ENCODE results near the gene ATXN7. TPM values are rescaled to one million over a fixed set of nuclear protein-coding genes. Genes with fewer than 3 reads are reported as not detected.

The ATXN7 gene
- total and polyA plus RNA-seq, 2 donors (not counting 1 experiment from before 2014, with no cell fraction given): 6.3 to 11.1 TPM

- no peaks in the 10 kb centered on the region for H3K27me3 ChIP-seq (ENCODE audit: control insufficient read depth, insufficient read depth, low read length)
- H3K27ac ChIP-seq (ENCODE audit: insufficient read depth, low read length): no peak overlapping the region
- no peak for TF ChIP-seq CTCF (conservative IDR thresholded peaks at IDR 0.05 in 1 of 2, IDR thresholded peaks at IDR 0.05 in 1 of 2; ENCODE audit: low read depth in 1 of 2, low read length in 2 of 2)
- no peak for TF ChIP-seq EZH2 (IDR thresholded peaks at IDR 0.05; ENCODE audit: low read length, missing control alignments)
- no peak for DNase-seq (ENCODE audit: low read depth in 2 of 2)
- H3K4me3 ChIP-seq (replicated peaks in 1 of 4; ENCODE audit: control extremely low read depth in 1 of 4, insufficient read depth in 1 of 4, low read depth in 3 of 4, low read length in 4 of 4): no peak overlapping the region
- no peaks in the 10 kb centered on the region for H3K9me3 ChIP-seq (ENCODE audit: control insufficient read depth, insufficient read depth, low read depth, low read length)
- no peak overlapping the region for H3K4me2 ChIP-seq (ENCODE audit: extremely low read depth, insufficient read depth, low read length)
- no peak overlapping the region for H3K9ac ChIP-seq (ENCODE audit: insufficient read depth, low read length)
- no peak overlapping the region for H2AFZ ChIP-seq (ENCODE audit: low read length)
- H3K79me2 ChIP-seq (ENCODE audit: control insufficient read depth, insufficient read depth, low read length): no peaks in the 10 kb centered on the region
- no peaks in the 10 kb centered on the region for H3K36me3 ChIP-seq (ENCODE audit: control insufficient read depth, insufficient read depth, low read length)
- H4K20me1 ChIP-seq (ENCODE audit: control insufficient read depth, extremely low read depth, insufficient read depth, low read length): no peaks in the 10 kb centered on the region
- H3K4me1 ChIP-seq (ENCODE audit: control insufficient read depth, extremely low read depth, insufficient read depth, low read length): no peaks in the 10 kb centered on the region
Measured at GRCh38 chr3:64038253-64038767, 174.6 kb downstream of the ATXN7 start.

- no peaks in the 10 kb centered on the region for H3K79me2 ChIP-seq (ENCODE audit: control insufficient read depth, insufficient read depth, low read length)
- H4K20me1 ChIP-seq (ENCODE audit: control insufficient read depth, extremely low read depth, insufficient read depth, low read length): no peaks in the 10 kb centered on the region
- no peak overlapping the region for H3K4me3 ChIP-seq (replicated peaks in 1 of 4; ENCODE audit: control extremely low read depth in 1 of 4, insufficient read depth in 1 of 4, low read depth in 3 of 4, low read length in 4 of 4)
- no peak overlapping the region for H3K27ac ChIP-seq (ENCODE audit: insufficient read depth, low read length)
- H3K9me3 ChIP-seq (ENCODE audit: control insufficient read depth, insufficient read depth, low read depth, low read length): no peaks in the 10 kb centered on the region
- H3K9ac ChIP-seq (ENCODE audit: insufficient read depth, low read length): no peak overlapping the region
- no peak for DNase-seq (ENCODE audit: low read depth in 2 of 2)
- no peaks in the 10 kb centered on the region for H3K4me1 ChIP-seq (ENCODE audit: control insufficient read depth, extremely low read depth, insufficient read depth, low read length)
- no peaks in the 10 kb centered on the region for H3K36me3 ChIP-seq (ENCODE audit: control insufficient read depth, insufficient read depth, low read length)
- H2AFZ ChIP-seq (ENCODE audit: low read length): no peak overlapping the region
- H3K4me2 ChIP-seq (ENCODE audit: extremely low read depth, insufficient read depth, low read length): no peak overlapping the region
- no peak for TF ChIP-seq CTCF (conservative IDR thresholded peaks at IDR 0.05 in 1 of 2, IDR thresholded peaks at IDR 0.05 in 1 of 2; ENCODE audit: low read depth in 1 of 2, low read length in 2 of 2)
- TF ChIP-seq EZH2 (IDR thresholded peaks at IDR 0.05; ENCODE audit: low read length, missing control alignments): no peak
- H3K27me3 ChIP-seq (ENCODE audit: control insufficient read depth, insufficient read depth, low read length): no peaks in the 10 kb centered on the region
Measured at GRCh38 chr3:64039332-64039731, 175.7 kb downstream of the ATXN7 start.

GRCh38 chr3:64039981-64040733 lies 176.5 kb downstream of the ATXN7 start:
- no peak overlapping the region for H3K9ac ChIP-seq (ENCODE audit: insufficient read depth, low read length)
- H3K27ac ChIP-seq (ENCODE audit: insufficient read depth, low read length): no peak overlapping the region
- H3K9me3 ChIP-seq (ENCODE audit: control insufficient read depth, insufficient read depth, low read depth, low read length): no peaks in the 10 kb centered on the region
- DNase-seq (ENCODE audit: low read depth in 2 of 2): no peak
- H3K4me2 ChIP-seq (ENCODE audit: extremely low read depth, insufficient read depth, low read length): no peak overlapping the region
- H3K4me3 ChIP-seq (replicated peaks in 1 of 4; ENCODE audit: control extremely low read depth in 1 of 4, insufficient read depth in 1 of 4, low read depth in 3 of 4, low read length in 4 of 4): no peak overlapping the region
- no peaks in the 10 kb centered on the region for H3K79me2 ChIP-seq (ENCODE audit: control insufficient read depth, insufficient read depth, low read length)
- no peak for TF ChIP-seq CTCF (conservative IDR thresholded peaks at IDR 0.05 in 1 of 2, IDR thresholded peaks at IDR 0.05 in 1 of 2; ENCODE audit: low read depth in 1 of 2, low read length in 2 of 2)
- no peak for TF ChIP-seq EZH2 (IDR thresholded peaks at IDR 0.05; ENCODE audit: low read length, missing control alignments)
- H2AFZ ChIP-seq (ENCODE audit: low read length): no peak overlapping the region
- no peaks in the 10 kb centered on the region for H3K4me1 ChIP-seq (ENCODE audit: control insufficient read depth, extremely low read depth, insufficient read depth, low read length)
- no peaks in the 10 kb centered on the region for H3K36me3 ChIP-seq (ENCODE audit: control insufficient read depth, insufficient read depth, low read length)
- H3K27me3 ChIP-seq (ENCODE audit: control insufficient read depth, insufficient read depth, low read length): no peaks in the 10 kb centered on the region
- H4K20me1 ChIP-seq (ENCODE audit: control insufficient read depth, extremely low read depth, insufficient read depth, low read length): no peaks in the 10 kb centered on the region

All from fibroblast of lung (primary cell).